Gastroesophageal sphincter (tissue), 4 donors: ENCODE data around the gene NLRP3. TPM values are rescaled to one million over a fixed set of nuclear protein-coding genes. Genes with fewer than 3 reads are reported as not detected.
A peak's percentile ranks its signal among the peaks of the same experiment; 100 is the strongest.
"Not testable (repeated sequence)": the region's sequence is repeated elsewhere in the genome, so short reads cannot be mapped to it uniquely, and the experiment has no call there.

Source experiments
- ATAC-seq: fragments of 150-250 bp; one replicate; pipeline ENCODE4 v1.9.1; 2016; ENCODE audit warnings: mild to moderate bottlenecking, moderate library complexity
- H3K27ac ChIP-seq, 4 donors: fragments of 200-600 bp; sonication (generic) in 3 of 4; 1 replicate in 3 of 4; 2 replicates in 1 of 4; pipeline ENCODE4 v1.5.1; 2016 to 2019
- H3K27me3 ChIP-seq: fragments of 200-600 bp; sonication (generic); one replicate; pipeline ENCODE4 v1.5.1; 2019
- H3K36me3 ChIP-seq, 2 donors: fragments of 200-600 bp; sonication (generic); one replicate each; pipeline ENCODE4 v1.5.1; 2019; ENCODE audit warnings: control low read depth in 1 of 2
- H3K4me1 ChIP-seq, 3 donors: fragments of 200-600 bp; sonication (generic); 1 replicate in 2 of 3; 2 replicates in 1 of 3; pipeline ENCODE4 v1.5.1; 2016 to 2019; ENCODE audit warnings: control low read depth in 2 of 3
- H3K4me3 ChIP-seq, 2 donors: fragments of 200-600 bp; sonication (generic); one replicate each; pipeline ENCODE4 v1.5.1; 2019; ENCODE audit warnings: mild to moderate bottlenecking in 1 of 2, moderate library complexity in 1 of 2
- H3K9me3 ChIP-seq, 3 donors: fragments of 200-600 bp; sonication (generic); one replicate each; pipeline ENCODE4 v1.5.1; 2017 to 2019; ENCODE audit warnings: control low read depth in 2 of 3
- CTCF ChIP-seq, 4 experiments: fragments of 200-600 bp in 2 of 4; fragments of 450-650 bp in 2 of 4; sonication (generic) in 1 of 4; IDR thresholded peaks; one replicate each; pipeline ENCODE4 v1.5.1; 2017 to 2019; ENCODE audit warnings: antibody characterized with exemption in 4 of 4, mild to moderate bottlenecking in 2 of 4, moderate library complexity in 2 of 4
- EP300 ChIP-seq: sonication (generic); formaldehyde crosslinking; IDR thresholded peaks from one replicate; pipeline ENCODE4 v1.6.1; 2017; ENCODE audit warnings: antibody characterized with exemption, mild to moderate bottlenecking
- POLR2A ChIP-seq, 2 donors: fragments of 450-650 bp; IDR thresholded peaks; one replicate each; pipeline ENCODE4 v1.6.1; 2017; ENCODE audit warnings: antibody characterized with exemption in 2 of 2, mild to moderate bottlenecking in 2 of 2, moderate library complexity in 1 of 2
- POLR2AphosphoS5 ChIP-seq: sonication (generic); formaldehyde crosslinking; IDR thresholded peaks from one replicate; pipeline ENCODE4 v1.6.1; 2017; ENCODE audit warnings: antibody characterized with exemption
- WGBS, 2 donors: methylation state at CpG; one replicate each; pipeline ENCODE4 v1.1.5; 2018; ENCODE audit warnings: low coverage in 1 of 2; 5-methylcytosine and 5-hydroxymethylcytosine counted together
- total RNA-seq, 4 donors: library from RNA; depleted of rRNA; stranded (reverse); fragments of >200 nt; gene quantifications; one replicate each; pipeline ENCODE4 v1.1.0, GENCODE V29; 2016

NLRP3 gene
- total RNA-seq, 4 donors from 2014 or later, result 0.66 to 3.7 (median 3.1) TPM

GRCh38 chr1:247475793-247476192 lies 59.8 kb downstream of the NLRP3 start:
- ATAC-seq, result no peak
- no peak overlapping the region for H3K27ac ChIP-seq
- no peak for TF ChIP-seq EP300
- no peak for TF ChIP-seq CTCF (IDR thresholded peaks at IDR 0.05)
- no peak for TF ChIP-seq POLR2AphosphoS5
- TF ChIP-seq POLR2A (IDR thresholded peaks at IDR 0.05), result no peak
- no peaks in the 10 kb centered on the region for H3K36me3 ChIP-seq
- H3K4me3 ChIP-seq, result no peak overlapping the region
- H3K27me3 ChIP-seq, result peaks cover 6% of the 10 kb centered on the region
- 80% methylated on average over 2 of the region's 2 CpGs; no CpG with 5 or more reads in 1 of the 2 donors for WGBS, 2 donors
- peaks cover 0 to 18% (median 0%) of the 10 kb centered on the region in 3 donors for H3K9me3 ChIP-seq
- H3K4me1 ChIP-seq, result no peaks in the 10 kb centered on the region

- not testable (repeated sequence) for H3K4me3 ChIP-seq, H3K27ac ChIP-seq, ATAC-seq, H3K27me3 ChIP-seq, H3K4me1 ChIP-seq, H3K36me3 ChIP-seq
- peaks cover 0 to 18% (median 0%) of the 10 kb centered on the region in 3 donors for H3K9me3 ChIP-seq
- WGBS, 2 donors, result 67 to 84% methylated on average over 1 to 6 of the region's 6 CpGs
Observed at GRCh38 chr1:247476328-247477058, 60.5 kb downstream of the NLRP3 start.

- H3K4me1 ChIP-seq, result no peaks in the 10 kb centered on the region
- TF ChIP-seq EP300 (no peak), POLR2A (IDR thresholded peaks at IDR 0.05) (no peak), CTCF (IDR thresholded peaks at IDR 0.05) (no peak), POLR2AphosphoS5 (no peak)
- no peak for ATAC-seq
- H3K9me3 ChIP-seq, result no peaks in the 10 kb centered on the region
- H3K27ac ChIP-seq, result no peak overlapping the region
- H3K36me3 ChIP-seq, result no peaks in the 10 kb centered on the region
- H3K27me3 ChIP-seq, result no peaks in the 10 kb centered on the region
- 46 to 56% methylated on average over 1 of the region's 1 CpG for WGBS, 2 donors
- H3K4me3 ChIP-seq, result no peak overlapping the region
Observed at GRCh38 chr1:247482747-247483146, 66.8 kb downstream of the NLRP3 start.

- H3K4me3 ChIP-seq, result no peak overlapping the region
- ATAC-seq, result no peak
- H3K9me3 ChIP-seq, result no peaks in the 10 kb centered on the region
- peaks cover 25% of the 10 kb centered on the region for H3K27me3 ChIP-seq
- no peaks in the 10 kb centered on the region for H3K36me3 ChIP-seq
- TF ChIP-seq POLR2A (IDR thresholded peaks at IDR 0.05) (no peak), POLR2AphosphoS5 (no peak), EP300 (no peak), CTCF (IDR thresholded peaks at IDR 0.05) (peak in 3 of 4 experiments; percentile 15 to 48 (median 27))
- no peak overlapping the region for H3K27ac ChIP-seq
- no peaks in the 10 kb centered on the region for H3K4me1 ChIP-seq
Observed at GRCh38 chr1:247487057-247487456, 71.1 kb downstream of the NLRP3 start.

GRCh38 chr1:247491328-247491727 lies 75.4 kb downstream of the NLRP3 start:
- H3K4me1 ChIP-seq, result no peaks in the 10 kb centered on the region
- H3K36me3 ChIP-seq, result no peaks in the 10 kb centered on the region
- H3K27me3 ChIP-seq, result peaks cover 25% of the 10 kb centered on the region
- no peaks in the 10 kb centered on the region for H3K9me3 ChIP-seq
- ATAC-seq, result no peak
- H3K4me3 ChIP-seq, result no peak overlapping the region
- no peak for TF ChIP-seq POLR2A (IDR thresholded peaks at IDR 0.05)
- TF ChIP-seq EP300, result no peak
- TF ChIP-seq POLR2AphosphoS5, result no peak
- 88% methylated on average over 7 of the region's 12 CpGs; no CpG with 5 or more reads in 1 of the 2 donors for WGBS, 2 donors
- no peak overlapping the region for H3K27ac ChIP-seq

- WGBS, 2 donors, result 50% methylated on average over 1 of the region's 1 CpG; no CpG with 5 or more reads in 1 of the 2 donors
- Histone ChIP-seq H3K9me3 (no peaks in the 10 kb centered on the region), H3K36me3 (no peaks in the 10 kb centered on the region), H3K27me3 (peaks cover 25% of the 10 kb centered on the region), H3K27ac (no peak overlapping the region), H3K4me3 (no peak overlapping the region), H3K4me1 (no peaks in the 10 kb centered on the region)
- no peak for ATAC-seq
- no peak for TF ChIP-seq POLR2AphosphoS5
- TF ChIP-seq EP300, result no peak
- TF ChIP-seq POLR2A (IDR thresholded peaks at IDR 0.05), result no peak
- TF ChIP-seq CTCF (IDR thresholded peaks at IDR 0.05), result no peak
Observed at GRCh38 chr1:247493106-247493505, 77.1 kb downstream of the NLRP3 start.
